NCI-H524 (cell line): ENCODE data around the gene MSI2.

Experiments used
- DNase-seq, 2 experiments: peaks; one replicate each; lab custom pipeline; 2025; lab: John Stamatoyannopoulos, UW

Gene MSI2

DNA sequence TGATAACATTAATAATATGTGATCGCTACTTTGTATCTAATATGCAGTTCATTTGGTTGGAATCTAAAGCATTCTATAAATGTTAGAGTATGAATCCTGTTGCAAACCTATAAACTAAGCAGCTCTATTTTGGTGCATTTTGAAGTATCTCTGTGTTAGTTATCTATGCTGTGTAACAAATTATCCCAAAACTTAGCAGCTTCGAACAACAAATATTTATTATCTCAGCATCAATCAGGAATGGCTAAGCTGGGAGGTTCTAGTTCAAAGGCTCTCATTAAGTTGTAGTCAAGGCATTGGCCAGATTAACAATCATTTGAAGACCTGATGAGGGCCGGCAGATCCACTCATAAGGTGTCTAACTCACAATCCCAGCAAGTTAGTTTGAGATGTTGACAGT, 10.1 kb upstream of the MSI2 start:
- no peak for DNase-seq

DNA sequence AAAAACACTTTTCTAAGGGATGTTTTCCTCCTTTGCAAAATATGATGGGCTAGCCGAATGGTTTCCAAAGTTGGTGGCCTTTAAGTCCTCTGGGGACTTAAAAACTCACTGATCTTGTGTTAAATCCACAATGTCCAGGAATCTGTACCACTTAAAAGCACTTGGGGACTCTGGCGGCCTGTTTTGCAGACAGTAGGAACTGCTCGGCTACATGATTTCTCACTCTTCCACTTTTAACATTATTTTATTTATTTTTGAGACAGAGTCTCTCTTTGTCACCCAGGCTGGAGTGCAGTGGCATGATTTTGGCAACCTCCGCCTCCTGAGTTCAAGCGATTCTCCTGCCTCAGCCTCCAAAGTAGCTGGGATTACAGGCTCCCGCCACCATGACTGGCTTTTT, 9.1 kb upstream of the MSI2 start:
- DNase-seq = no peak

DNA sequence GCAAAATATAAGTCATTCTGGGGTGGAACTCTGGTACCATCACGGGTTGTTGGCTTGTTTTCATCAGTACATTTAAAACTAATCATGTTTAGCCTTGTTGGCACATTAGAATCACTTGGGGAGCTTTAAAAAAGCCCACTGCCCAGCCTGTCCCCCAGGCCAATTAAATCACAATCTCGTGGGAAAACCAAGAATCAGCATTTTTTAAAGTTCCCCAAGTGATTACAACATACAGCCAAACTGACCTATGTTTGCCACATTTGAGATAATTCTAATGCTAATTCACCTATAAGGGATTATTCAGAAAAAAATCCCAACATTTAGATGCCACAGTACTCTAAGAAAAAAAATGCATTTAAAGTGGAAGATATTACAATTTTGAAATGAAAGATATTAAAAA, 8.4 kb upstream of the MSI2 start:
- no peak for DNase-seq

DNA sequence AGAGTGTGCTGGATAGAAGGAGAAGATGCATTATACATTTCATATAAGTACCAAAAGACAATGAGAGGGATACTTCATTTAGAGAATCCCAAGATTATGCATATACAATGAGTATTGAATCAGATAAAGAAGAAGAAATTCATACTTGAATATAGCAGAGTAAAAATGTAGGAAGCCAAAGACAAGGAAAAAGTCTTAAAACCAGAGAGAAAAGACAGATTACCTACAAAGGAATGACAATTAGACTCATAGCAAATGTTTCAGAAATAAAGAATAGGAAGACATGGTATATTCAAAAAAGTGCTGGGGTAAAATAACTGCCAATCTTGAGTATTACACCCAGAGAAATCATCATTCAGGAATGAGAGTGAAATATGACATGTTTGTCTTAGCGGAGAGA, 6.8 kb upstream of the MSI2 start:
- no peak for DNase-seq

DNA sequence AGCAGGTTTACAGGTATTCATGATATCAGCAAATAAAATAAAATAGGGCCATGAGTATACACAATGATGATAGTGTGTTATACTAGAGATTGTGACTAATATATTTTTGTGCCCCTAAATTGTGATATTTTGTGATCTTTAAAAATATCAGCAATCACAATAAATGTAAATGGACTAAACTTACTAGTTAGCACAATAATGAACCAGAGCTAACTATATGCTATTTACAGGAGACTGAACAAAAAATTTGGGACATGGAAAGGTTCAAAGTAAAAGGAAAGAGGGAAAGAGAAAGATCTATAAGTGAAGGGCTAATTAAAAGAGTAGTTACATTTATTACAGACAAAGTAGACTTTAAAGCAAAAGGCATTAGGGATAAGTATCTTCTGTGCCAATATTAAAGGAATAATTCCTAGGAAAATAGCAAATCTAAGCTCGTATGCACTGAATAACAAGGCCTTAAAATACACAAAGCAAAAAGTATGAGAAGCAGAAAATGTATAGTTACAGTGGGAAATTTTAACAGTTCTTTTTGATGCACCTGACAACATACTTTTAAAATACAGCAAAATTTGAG, 5.0 kb upstream of the MSI2 start:
- no peak for DNase-seq

DNA sequence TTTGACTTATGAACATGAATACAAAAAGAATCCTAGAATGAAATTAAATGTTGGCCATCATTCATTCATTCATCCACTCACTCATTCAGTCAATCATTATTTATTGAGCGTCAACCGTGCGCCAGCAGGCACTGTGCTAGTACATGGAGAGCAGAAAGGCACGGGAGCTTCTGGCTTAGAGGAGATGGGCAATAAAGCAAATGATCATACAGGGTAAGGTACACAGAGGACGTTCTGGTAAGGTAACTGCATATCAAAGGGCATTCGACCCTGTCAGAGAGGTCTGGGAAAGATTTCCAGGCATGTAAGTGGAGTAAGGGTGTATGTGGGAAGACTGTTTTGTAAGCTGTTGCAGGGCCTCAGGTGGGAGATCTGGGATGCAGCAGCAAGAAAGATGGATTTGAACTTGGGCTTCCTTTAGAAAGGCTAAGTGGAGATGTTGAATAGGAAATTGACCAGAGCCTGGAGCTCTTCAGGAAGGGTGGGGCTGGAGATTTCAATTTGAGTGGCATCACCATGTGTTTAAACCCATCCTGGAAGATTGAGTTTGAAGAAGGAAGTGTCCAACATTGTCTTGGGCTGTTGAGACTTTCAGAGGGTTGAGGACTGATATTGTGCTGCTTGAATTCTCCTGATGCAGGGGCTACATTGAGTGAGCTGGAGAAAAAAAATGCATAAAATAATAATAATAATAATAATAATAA, 2.8 kb upstream of the MSI2 start:
- no peak for DNase-seq

DNA sequence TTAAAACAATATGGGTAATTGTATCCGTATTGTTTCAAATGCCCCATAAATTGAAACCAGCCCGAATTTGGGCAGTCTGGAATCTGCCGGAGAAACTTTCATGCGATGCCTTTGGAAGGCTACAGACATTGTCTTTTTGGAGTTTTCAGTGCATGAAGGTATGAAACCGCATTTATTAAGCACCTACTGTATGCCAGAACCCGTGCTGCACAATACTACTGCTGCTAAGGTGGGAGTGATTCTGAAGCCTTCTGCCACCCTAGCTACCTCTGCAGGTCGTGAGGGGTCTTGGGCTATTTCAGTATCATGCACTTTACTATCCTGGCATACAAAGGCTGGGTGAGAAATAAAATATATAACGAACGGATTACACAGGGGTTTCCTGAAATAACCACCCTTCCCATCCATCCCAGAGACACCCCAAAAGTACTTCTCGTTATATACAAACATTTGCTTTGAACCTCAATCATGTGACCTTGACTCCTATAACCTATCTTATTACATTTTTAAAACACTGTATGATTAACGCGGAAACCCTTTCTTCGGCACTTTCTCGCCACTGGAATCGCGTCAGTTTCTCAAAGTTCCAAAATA, 1.0 kb upstream of the MSI2 start:
- DNase-seq = no peak

DNA sequence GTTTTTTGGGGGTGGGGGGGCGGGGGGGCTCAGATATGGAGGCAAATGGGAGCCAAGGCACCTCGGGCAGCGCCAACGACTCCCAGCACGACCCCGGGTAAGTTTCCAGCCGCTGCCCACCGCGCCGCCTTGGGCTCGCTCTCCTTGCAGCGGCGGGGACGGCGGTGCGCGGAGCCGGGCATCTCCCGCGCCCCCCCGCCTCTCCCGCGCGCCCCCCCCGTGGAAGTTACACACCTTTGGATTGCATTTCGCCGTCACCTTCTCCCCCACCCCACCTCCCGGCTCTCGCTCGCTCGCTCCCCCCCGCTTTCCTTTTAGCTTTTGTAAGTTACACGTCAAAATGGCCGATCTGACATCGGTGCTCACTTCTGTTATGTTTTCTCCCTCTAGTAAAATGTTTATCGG, 387 bp downstream of the MSI2 start:
- peak in 1 of 2 experiments; percentile 46 for DNase-seq

DNA sequence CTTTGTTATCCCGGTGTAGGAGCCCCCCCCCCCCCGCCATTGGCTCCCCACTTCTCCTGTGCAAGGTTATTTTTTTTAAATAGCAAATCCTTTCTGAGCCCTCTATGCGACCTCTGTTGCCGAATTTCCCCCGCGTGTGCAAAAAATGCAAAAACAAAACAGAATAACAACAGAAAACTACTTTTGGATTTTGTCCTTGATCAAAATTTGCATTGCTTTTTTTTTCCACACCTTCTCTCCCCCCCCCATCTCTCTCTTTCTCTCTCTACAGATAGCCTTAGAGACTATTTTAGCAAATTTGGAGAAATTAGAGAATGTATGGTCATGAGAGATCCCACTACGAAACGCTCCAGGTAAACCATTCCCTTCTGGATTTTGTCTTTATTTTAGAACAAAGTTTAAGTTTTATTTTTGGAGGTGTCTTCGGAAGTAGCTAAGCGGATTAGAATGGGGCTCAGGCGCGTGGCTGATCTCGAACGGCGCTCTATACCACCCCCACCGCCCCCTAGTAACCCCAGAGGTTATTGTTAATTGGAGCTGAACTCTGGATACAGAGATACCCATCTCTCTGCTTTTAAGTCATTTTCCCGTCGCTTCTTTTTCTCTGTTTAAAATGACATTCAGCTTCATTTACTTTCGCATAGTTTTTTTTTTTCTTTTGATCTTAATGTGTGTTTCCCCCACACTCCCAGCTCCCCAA, 1.0 kb downstream of the MSI2 start:
- DNase-seq = peak; percentile 32 to 43

DNA sequence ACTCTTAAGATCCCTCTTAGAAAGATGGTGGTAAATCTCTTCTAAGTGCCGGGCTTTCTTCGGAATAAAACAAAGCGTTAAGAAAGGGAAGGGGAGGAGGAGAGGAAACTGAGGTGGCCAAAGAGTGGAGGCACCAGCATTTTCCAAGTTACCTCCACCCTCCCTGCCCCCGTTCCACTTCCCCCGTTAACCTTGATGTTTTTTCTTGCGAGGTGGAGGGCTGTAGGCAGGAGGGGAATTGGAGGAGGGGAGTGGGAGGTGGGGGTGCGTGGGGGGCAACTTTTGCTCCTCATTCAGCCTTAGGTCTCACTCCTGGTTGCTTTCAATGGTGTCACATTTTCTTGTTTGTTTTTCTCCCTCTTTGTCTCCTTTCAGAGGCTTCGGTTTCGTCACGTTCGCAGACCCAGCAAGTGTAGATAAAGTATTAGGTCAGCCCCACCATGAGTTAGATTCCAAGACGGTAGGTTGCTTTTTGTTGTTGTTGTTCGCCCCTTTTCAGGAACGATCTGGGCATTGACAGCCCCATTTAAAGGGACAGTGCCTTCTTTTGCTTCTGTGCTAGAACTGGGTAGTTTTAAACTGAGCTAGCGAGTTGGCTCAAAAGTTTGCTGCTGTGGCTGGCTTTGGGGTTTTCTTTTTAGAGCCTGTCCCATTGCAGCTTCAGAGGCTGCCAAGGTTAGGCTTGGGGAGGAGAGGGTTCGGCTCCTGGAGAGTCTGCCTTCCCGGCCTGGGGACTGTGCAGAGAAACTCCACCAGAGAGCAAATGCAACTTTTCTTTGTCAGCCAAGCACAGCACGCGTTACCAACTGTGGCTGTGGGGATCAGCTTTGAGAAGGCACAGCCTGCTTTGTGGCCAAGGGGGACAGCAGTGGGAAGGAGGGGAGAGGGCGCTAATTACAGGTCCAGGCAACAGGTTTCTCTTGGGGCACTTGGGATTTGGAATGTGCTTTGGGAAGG, 1.9 kb downstream of the MSI2 start:
- peak in 1 of 2 experiments; percentile 60 for DNase-seq

DNA sequence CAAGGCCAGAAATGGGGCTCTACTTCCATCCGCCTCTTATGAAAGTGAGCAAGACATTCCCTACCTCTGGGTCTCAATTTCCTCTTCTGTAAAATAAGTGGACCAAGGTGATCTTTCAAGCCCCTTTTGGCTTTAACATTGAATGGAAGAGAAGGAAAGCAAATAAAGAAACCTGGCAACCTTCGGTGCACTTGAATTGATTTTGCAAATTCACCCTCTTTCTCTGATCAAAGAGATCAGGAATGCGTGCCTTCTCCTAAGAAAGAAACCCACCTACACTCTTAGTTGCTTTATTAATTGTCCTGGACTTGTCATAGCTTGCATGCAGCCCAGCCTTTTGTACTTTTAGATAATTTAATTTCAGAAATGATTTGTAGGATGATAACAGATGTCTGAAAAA, 3.0 kb downstream of the MSI2 start:
- DNase-seq = no peak

DNA sequence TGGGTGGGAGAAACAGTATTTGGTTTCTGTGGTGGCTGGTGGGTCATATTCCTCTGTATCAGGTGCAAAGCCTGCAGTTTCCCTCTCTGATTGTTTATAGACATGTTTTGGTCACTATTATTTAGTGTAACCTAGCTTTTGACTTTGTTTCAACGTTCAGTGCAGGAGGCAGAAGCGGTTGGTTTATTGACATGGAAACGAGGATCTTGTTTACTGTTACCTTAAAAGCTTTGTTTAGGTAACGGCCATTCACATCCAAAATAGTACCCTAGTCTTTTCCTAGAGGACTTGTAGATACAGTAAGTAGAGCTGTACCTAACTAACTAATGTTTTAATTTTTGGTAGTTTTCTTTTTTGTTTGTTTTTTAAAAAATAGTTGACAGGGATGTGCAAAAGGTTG, 3.5 kb downstream of the MSI2 start:
- DNase-seq = no peak

DNA sequence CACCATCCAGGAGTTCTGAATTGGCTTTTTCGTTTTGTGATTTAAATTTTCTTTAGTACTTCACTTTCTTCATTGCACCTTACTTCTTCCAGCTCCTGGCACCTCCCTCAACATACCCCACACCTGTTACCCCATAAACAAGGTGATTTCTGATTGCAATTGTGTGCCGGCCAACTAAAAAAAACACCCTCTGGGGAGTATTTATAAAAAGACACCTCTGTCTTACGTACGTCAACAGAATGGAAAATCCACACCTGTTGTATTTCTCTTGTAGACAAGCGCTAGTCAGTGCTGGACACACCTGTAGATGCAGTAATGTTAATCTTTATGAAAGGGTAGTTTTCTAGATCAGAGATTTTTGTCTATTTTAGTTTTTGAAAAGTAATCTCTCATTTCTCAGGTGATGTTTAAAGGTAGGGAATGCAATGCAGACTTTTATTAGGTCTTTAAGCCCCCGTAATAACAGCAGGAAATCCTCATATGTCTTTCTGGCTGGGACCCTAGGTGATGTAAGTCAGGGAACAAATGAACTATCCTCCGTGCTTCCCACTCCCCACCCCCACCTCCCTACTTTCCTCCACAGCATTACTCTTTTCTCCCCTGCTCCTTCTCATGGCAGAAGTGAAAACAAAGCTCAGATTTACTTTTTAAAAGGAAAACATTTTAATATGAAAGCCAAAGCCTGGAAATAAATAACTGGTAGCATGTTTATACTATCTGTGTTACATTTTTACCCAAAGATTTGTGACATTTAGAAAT, 4.2 kb downstream of the MSI2 start:
- DNase-seq = no peak

DNA sequence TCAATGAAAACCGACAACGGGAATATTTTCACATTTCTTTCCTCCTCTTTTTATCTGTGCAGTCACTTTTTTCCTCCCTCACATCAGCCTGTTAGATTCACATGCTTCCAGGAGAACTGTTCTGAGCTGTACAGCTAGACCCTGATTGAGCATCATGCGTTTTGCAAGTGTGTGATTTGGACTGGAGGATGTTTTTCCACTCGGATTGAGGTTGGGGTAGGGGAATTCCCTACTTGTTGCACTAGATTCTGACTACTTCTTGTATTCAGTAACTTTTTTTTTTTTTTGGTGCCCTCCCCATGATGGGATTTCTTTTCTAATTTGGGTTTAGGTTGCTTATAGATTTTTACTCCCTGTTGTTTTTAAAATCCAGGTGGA, 4.8 kb downstream of the MSI2 start:
- DNase-seq = no peak

DNA sequence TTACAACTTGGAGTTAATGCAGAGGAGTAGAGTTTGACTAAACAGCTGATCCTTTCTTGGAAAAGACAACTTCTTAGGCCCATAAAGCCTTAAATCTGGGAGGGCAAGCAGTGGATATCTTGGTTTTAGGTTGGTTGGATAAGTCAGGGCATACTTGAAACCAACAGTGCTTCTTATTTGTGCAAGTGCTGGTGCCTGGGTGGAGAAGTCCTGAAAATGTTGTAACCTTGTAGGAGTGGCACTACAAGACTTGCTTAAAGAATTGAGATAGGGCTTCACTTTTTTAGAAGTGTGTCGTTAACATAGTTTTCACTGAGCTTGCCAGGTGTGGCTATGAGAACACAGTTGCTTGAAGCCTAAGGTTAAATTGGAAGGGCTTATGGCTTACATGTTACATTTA, 6.2 kb downstream of the MSI2 start:
- DNase-seq = no peak

DNA sequence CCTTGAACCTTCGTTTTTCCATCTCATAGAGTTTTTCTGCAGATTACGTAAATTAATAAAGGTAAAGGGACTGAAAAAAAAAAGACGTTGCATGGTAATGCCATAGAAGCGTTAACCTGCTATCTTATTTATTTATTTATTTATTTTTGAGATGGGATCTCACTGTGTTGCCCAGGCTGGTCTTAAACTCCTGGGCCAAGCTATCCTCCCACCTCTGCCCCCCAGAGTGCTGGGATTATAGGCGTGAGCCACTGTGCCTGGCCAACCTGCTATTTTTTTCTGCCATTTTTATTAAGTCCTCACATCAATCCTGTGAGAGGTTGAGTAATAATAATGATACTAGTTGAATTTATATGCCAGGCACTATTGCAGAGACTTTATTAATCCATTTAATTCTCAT, 7.9 kb downstream of the MSI2 start:
- no peak for DNase-seq

DNA sequence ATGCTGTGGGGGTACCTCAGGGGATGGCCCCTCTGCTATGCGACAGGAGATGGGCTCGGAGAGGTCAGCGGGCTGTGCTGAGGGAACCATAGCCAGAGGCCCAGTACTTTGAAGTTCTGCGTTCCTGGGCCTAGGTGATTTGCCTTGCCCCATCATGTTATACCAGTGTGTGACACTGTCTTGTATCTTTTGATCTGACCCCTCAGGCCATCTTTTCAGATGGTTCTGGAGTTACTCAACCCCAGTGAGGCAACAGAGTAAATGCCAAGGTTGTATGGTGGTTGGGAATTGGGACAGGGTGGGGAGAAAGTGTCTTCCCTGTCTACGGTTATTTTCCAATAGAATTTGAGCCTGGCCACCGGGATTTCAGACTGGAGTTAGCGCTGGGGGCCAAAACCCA, 8.5 kb downstream of the MSI2 start:
- no peak for DNase-seq

DNA sequence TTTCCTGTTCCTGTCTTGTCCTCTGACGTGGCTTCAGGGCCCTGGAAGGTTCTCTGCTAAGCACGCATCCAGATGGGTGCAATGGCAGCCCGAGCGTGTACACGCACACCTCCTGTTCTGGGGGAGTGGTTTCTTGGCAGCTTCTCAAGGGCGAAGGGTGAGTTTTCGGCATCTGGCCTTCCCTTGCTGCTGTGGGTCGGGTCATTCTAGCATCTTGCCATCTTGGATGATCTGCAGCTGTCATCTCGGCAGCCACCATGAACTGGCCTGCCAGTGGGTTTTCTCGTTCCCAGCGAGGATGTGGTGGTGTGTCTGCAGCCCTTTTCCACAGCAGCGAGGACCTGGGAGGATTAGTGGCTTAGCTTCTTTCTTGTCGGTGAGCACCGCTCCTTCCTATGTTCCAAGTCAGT, 10.6 kb downstream of the MSI2 start:
- DNase-seq = no peak

DNA sequence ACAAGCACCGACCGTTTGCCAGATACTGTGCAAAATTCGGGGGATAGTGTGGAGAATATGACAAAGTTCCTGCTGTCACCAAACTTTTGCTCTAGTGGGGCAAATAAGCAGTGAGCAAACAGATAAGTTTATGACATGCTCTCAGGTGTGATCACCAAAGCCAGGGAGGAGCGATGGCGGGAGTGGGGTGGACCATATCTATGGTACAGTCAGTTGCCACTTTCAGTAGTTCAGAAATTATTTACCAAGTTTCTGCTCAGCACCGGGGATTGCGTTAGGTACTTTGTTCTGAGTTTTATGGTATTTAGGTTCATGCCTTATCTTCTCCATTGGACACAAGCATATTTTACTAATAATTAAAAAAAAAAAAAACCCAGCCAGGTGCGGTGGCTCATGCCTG, 11.9 kb downstream of the MSI2 start:
- DNase-seq = no peak

DNA sequence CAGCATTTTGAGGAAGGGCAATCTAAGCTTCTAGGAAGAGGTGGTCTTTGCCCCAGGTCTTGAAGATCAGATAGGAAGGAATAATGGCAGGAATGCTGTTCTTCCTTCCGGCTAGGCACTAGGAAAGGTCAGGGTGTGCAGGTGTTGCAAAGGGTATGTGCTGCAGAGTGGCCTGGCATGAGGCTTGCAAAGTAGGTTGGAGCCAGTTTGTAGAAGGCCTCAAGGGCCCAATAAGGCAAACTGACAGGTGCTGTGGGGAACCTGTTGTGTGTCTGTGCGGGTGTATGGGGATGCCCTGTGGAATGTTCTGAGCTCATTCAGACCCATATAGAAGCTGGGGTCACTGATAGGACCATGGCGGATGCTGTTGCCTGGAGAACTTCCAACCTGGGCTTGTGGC, 12.7 kb downstream of the MSI2 start:
- DNase-seq = no peak

DNA sequence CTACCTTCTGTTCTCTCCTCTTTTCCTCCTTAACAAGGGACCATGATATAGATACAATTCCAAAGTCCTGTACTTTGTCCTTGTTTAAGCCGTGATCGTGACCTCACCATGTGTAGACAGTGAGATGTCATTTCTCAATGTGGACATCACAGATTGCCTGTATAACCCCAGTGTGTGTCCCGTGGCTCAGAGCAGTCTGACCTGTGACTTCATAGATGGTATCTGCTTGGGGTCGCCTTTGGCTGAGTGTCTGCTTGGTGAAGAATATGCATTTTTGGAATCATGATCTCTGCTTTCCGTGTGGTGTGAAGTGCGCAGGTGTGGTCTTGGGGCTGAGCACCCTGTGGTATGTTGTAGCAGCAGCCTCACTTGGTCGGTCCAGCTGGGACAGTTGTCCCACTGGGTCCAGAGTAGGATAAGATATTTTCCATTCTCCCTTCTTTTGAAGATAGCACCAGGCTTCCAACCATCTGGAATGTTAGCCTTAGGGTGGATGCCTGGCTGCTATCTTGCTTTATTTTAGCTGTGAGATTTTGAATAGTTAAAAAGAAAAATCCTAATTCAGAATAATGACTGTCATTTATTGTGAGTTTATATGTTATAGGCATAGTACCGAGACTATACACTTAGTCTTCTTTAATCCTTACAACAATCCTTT, 13.4 kb downstream of the MSI2 start:
- DNase-seq = no peak
